GM23338 (cell line): ENCODE measurements around the gene UBE2G2.

Experiments
- CREB1 ChIP-seq: fragments of 250-450 bp; sonication (Bioruptor Pico); IDR thresholded peaks from 2 replicates; pipeline ENCODE4 v1.5.0; 2020; ENCODE audit warnings: low read depth, mild to moderate bottlenecking, moderate library complexity
- CTCF ChIP-seq, 2 experiments: fragments of 200-600 bp in 1 of 2; sonication (generic) in 1 of 2; conservative IDR thresholded peaks; 2 replicates each; pipeline versions ENCODE4 v1.5.1 to v1.6.1; 2016 to 2017; ENCODE audit warnings: antibody characterized with exemption in 2 of 2, low read depth in 2 of 2, mild to moderate bottlenecking in 2 of 2, moderate library complexity in 1 of 2
- EZH2 ChIP-seq: fragments of 200-600 bp; sonication (generic); IDR thresholded peaks from one replicate; pipeline ENCODE4 v1.8.0; 2017; ENCODE audit warnings: antibody characterized with exemption, mild to moderate bottlenecking, low read depth; ENCODE audit not compliant: unreplicated experiment
- POLR2AphosphoS5 ChIP-seq: IDR thresholded peaks from 2 replicates; pipeline ENCODE4 v1.6.1; 2016; ENCODE audit warnings: antibody characterized with exemption, low read depth

GRCh38 chr21:44802396-44803153 is 955 bp upstream of the UBE2G2 start:
- TF ChIP-seq CTCF (conservative IDR thresholded peaks at IDR 0.05; ENCODE audit: low read depth in 2 of 2) (no peak), EZH2 (no peak), POLR2AphosphoS5 (no peak; the same call in 1 of the 2 replicates), CREB1 (CRISPR knock-in tag) (no peak)
